Measurements from ENCODE around the gene PDE3A. TPM values are rescaled to one million over a fixed set of nuclear protein-coding genes. Genes with fewer than 3 reads are reported as not detected.

The PDE3A gene
- total RNA-seq, 1 experiment from 2014 or later, result 19.9 TPM

GRCh38 chr12:20572451-20572850 lies 204.1 kb downstream of the PDE3A start:
- Mint-ChIP-seq H3K36me3 (ENCODE audit: insufficient read depth, unreplicated experiment) (no peaks in the 10 kb centered on the region), H3K4me3 (ENCODE audit: low read depth, unreplicated experiment) (no peak overlapping the region), H3K27me3 (ENCODE audit: unreplicated experiment) (no peaks in the 10 kb centered on the region), H3K4me1 (ENCODE audit: low read depth, unreplicated experiment) (no peaks in the 10 kb centered on the region), H3K27ac (ENCODE audit: unreplicated experiment) (no peak overlapping the region), H3K9me3 (ENCODE audit: low read depth, unreplicated experiment) (no peaks in the 10 kb centered on the region)
- intact Hi-C loops (cut with micrococcal nuclease; ENCODE audit: unreplicated experiment), result no loop called here
- CTCF ChIA-PET, result no interaction called here
- no TSS peak for BruUV-seq (replicated peaks)
- no peak for DNase-seq
- TF ChIP-seq, protein P1, sequence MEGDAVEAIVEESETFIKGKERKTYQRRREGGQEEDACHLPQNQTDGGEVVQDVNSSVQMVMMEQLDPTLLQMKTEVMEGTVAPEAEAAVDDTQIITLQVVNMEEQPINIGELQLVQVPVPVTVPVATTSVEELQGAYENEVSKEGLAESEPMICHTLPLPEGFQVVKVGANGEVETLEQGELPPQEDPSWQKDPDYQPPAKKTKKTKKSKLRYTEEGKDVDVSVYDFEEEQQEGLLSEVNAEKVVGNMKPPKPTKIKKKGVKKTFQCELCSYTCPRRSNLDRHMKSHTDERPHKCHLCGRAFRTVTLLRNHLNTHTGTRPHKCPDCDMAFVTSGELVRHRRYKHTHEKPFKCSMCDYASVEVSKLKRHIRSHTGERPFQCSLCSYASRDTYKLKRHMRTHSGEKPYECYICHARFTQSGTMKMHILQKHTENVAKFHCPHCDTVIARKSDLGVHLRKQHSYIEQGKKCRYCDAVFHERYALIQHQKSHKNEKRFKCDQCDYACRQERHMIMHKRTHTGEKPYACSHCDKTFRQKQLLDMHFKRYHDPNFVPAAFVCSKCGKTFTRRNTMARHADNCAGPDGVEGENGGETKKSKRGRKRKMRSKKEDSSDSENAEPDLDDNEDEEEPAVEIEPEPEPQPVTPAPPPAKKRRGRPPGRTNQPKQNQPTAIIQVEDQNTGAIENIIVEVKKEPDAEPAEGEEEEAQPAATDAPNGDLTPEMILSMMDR (IDR thresholded peaks at IDR 0.05; ENCODE audit: unreplicated experiment), result no peak

DNA sequence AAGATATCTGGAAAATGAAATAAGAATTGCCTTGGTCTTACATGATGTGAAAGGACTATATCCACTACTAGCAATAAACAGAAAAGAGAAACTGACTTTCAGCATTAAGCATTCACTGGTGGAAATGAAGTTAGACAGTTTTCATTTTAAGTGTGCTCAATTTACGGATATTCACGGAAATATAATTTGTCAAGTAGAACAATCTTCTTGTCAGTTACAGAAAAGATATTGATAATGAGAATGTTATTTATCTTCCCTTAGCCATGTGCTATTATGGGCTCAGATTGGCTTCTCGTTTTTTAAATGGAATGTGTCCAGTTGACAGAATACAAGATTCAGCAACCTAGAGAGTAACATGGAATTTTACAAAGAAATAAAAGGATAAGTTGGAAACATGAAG lies 208.2 kb downstream of the PDE3A start:
- CTCF ChIA-PET, result no interaction called here
- intact Hi-C loops (cut with micrococcal nuclease; ENCODE audit: unreplicated experiment), result no loop called here
- H3K4me3 Mint-ChIP-seq (ENCODE audit: low read depth, unreplicated experiment), result no peak overlapping the region
- no peaks in the 10 kb centered on the region for H3K4me1 Mint-ChIP-seq (ENCODE audit: low read depth, unreplicated experiment)
- no peaks in the 10 kb centered on the region for H3K9me3 Mint-ChIP-seq (ENCODE audit: low read depth, unreplicated experiment)
- TF ChIP-seq, protein P1 (IDR thresholded peaks at IDR 0.05; ENCODE audit: unreplicated experiment), result no peak
- no peaks in the 10 kb centered on the region for H3K27me3 Mint-ChIP-seq (ENCODE audit: unreplicated experiment)
- H3K27ac Mint-ChIP-seq (ENCODE audit: unreplicated experiment), result no peak overlapping the region
- no TSS peak for BruUV-seq (replicated peaks)
- DNase-seq, result no peak
- H3K36me3 Mint-ChIP-seq (ENCODE audit: insufficient read depth, unreplicated experiment), result no peaks in the 10 kb centered on the region

DNA sequence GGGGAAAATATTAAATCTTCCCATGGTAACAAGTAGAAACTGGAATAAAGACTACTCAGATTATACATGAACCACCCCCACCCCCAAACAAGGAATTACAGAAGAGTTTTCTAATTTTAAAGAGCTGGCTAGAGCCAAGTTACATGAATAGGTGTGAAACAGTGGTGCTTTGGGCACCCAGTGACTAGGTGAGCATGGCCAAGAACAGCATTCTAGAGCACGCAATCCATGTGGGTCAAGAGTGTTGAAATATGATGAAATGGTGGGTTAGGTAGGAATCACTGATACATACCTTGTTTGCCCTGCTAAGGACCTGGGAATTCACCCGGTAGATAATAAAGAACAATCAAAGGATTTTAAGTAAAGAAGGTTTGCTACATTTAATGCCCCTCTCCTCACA lies 208.7 kb downstream of the PDE3A start:
- H3K27ac Mint-ChIP-seq (ENCODE audit: unreplicated experiment), result no peak overlapping the region
- DNase-seq, result no peak
- no peaks in the 10 kb centered on the region for H3K9me3 Mint-ChIP-seq (ENCODE audit: low read depth, unreplicated experiment)
- no peaks in the 10 kb centered on the region for H3K36me3 Mint-ChIP-seq (ENCODE audit: insufficient read depth, unreplicated experiment)
- intact Hi-C loops (cut with micrococcal nuclease; ENCODE audit: unreplicated experiment), result no loop called here
- TF ChIP-seq, protein P1 (IDR thresholded peaks at IDR 0.05; ENCODE audit: unreplicated experiment), result no peak
- CTCF ChIA-PET, result interaction anchor here (0.6 kb wide), 1 partner anchor 99 kb away, joined by 4 read pairs; no protein-coding TSS in a partner anchor
- no TSS peak for BruUV-seq (replicated peaks)
- H3K4me1 Mint-ChIP-seq (ENCODE audit: low read depth, unreplicated experiment), result no peaks in the 10 kb centered on the region
- H3K27me3 Mint-ChIP-seq (ENCODE audit: unreplicated experiment), result no peaks in the 10 kb centered on the region
- H3K4me3 Mint-ChIP-seq (ENCODE audit: low read depth, unreplicated experiment), result no peak overlapping the region

DNA sequence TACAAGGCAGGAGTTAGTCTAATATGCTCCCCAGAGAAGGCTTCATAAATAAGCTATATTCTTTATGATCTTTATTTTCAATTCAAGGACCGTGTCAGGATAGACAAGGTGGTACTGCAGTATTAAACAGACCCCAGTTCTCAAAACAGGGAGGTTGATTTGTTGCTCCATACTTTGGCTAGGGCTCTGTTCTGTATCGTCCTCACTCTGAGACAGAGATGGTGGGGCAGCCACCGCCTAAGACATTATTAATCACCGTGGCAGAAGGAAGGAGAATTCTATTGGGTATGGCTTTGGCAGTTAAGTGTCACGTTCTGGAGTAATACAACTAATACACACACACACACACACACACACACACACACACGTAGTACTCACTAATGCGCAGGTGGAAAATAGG lies 209.8 kb downstream of the PDE3A start:
- DNase-seq, result no peak
- Mint-ChIP-seq H3K9me3 (ENCODE audit: low read depth, unreplicated experiment) (no peaks in the 10 kb centered on the region), H3K27me3 (ENCODE audit: unreplicated experiment) (no peaks in the 10 kb centered on the region), H3K4me1 (ENCODE audit: low read depth, unreplicated experiment) (no peaks in the 10 kb centered on the region), H3K4me3 (ENCODE audit: low read depth, unreplicated experiment) (no peak overlapping the region), H3K36me3 (ENCODE audit: insufficient read depth, unreplicated experiment) (no peaks in the 10 kb centered on the region), H3K27ac (ENCODE audit: unreplicated experiment) (no peak overlapping the region)
- TF ChIP-seq, protein P1 (IDR thresholded peaks at IDR 0.05; ENCODE audit: unreplicated experiment), result no peak
- CTCF ChIA-PET, result no interaction called here
- intact Hi-C loops (cut with micrococcal nuclease; ENCODE audit: unreplicated experiment), result no loop called here
- no TSS peak for BruUV-seq (replicated peaks)
